Endothelial cell of umbilical vein (primary cell): ENCODE data around the gene FAT2. TPM values are rescaled to one million over a fixed set of nuclear protein-coding genes. Genes with fewer than 3 reads are reported as not detected.

Source experiments
- BruUV-seq: library from RNA; stranded (reverse); fragments of 400-500 nt; replicated peaks from 2 replicates; lab custom pipeline; 2021; lab: Mats Ljungman, UMichigan
- CTCF ChIA-PET: fragments of 300-600, 350-600 bp; sonication (Branson Sonifier 250); formaldehyde crosslinking; loops from one replicate; lab custom pipeline; 2021; ENCODE audit warnings: antibody characterized with exemption, inconsistent platforms; lab: Charles Lee
- POLR2A ChIA-PET: fragments of 300-600, 350-600 bp; sonication (Branson Sonifier 250); formaldehyde crosslinking; loops from one replicate; lab custom pipeline; 2021; ENCODE audit warnings: antibody characterized with exemption, inconsistent platforms; lab: Charles Lee
- DNase-seq: peaks from one replicate; pipeline ENCODE4 v3.0.0-alpha.2; 2011; ENCODE audit warnings: low read depth, low spot score
- FAIRE-seq: peaks from 2 replicates; lab custom pipeline; 2011; peaks lifted over from hg19 to GRCh38; lab: Jason Lieb, UNC
- H2AFZ ChIP-seq: 2 replicates; pipeline ENCODE4 v1.6.0; 2012; ENCODE audit warnings: low read depth, low read length, control low read depth, inconsistent platforms
- H3K27ac ChIP-seq: 2 replicates; pipeline ENCODE4 v1.5.1; 2011; ENCODE audit warnings: low read depth, mild to moderate bottlenecking, control low read depth, low read length, moderate library complexity; ENCODE audit not compliant: insufficient read depth
- H3K27me3 ChIP-seq, 2 experiments: 2 replicates each; pipeline versions ENCODE4 v1.6.0 to v1.6.1; 2011; ENCODE audit warnings: low read length in 2 of 2, mixed read lengths in 1 of 2; ENCODE audit not compliant: control insufficient read depth in 2 of 2, insufficient read depth in 2 of 2
- H3K36me3 ChIP-seq, 2 experiments: 2 replicates in 1 of 2; 3 replicates in 1 of 2; pipeline ENCODE4 v1.5.1; 2011; ENCODE audit warnings: low read length in 2 of 2, mild to moderate bottlenecking in 1 of 2, moderate library complexity in 1 of 2; ENCODE audit not compliant: control insufficient read depth in 2 of 2, insufficient read depth in 2 of 2; ENCODE audit errors: extremely low read depth in 1 of 2
- H3K4me1 ChIP-seq: 3 replicates; pipeline ENCODE4 v1.5.1; 2011; ENCODE audit warnings: mild to moderate bottlenecking, low read length; ENCODE audit not compliant: control insufficient read depth, insufficient read depth; ENCODE audit errors: extremely low read depth
- H3K4me2 ChIP-seq: 2 replicates; pipeline ENCODE4 v1.6.1; 2011; ENCODE audit warnings: low read length, control low read depth, mixed read lengths; ENCODE audit not compliant: insufficient read depth
- H3K4me3 ChIP-seq, 3 experiments: fragments of 200-600 bp in 1 of 3; sonication (generic), shearing (Covaris generic) in 1 of 3; replicated peaks in 1 of 3; 2 replicates each; pipeline ENCODE4 v1.5.1; 2011 to 2016; ENCODE audit warnings: control low read depth in 3 of 3, low read length in 3 of 3, mild to moderate bottlenecking in 2 of 3, inconsistent platforms in 1 of 3, low read depth in 1 of 3, moderate library complexity in 1 of 3; ENCODE audit not compliant: insufficient read depth in 1 of 3
- H3K79me2 ChIP-seq: 2 replicates; pipeline ENCODE4 v1.6.0; 2012; ENCODE audit warnings: low read length, inconsistent platforms; ENCODE audit not compliant: control insufficient read depth, insufficient read depth
- H3K9ac ChIP-seq: replicated peaks from 2 replicates; pipeline ENCODE3; 2011; ENCODE audit warnings: low read length, control low read depth; ENCODE audit not compliant: insufficient read depth; ENCODE audit errors: extremely low read depth
- H3K9me1 ChIP-seq: replicated peaks from 3 replicates; pipeline ENCODE4 v1.6.0; 2011; ENCODE audit warnings: mild to moderate bottlenecking, low read length; ENCODE audit not compliant: control insufficient read depth, insufficient read depth; ENCODE audit errors: extremely low read depth
- H3K9me3 ChIP-seq: replicated peaks from 2 replicates; pipeline ENCODE4 v1.5.1; 2012; ENCODE audit warnings: low read length, inconsistent platforms; ENCODE audit not compliant: control insufficient read depth, insufficient read depth
- H4K20me1 ChIP-seq: replicated peaks from 2 replicates; pipeline ENCODE3; 2011; ENCODE audit warnings: mild to moderate bottlenecking, low read length; ENCODE audit not compliant: control insufficient read depth, insufficient read depth; ENCODE audit errors: extremely low read depth
- EZH2 ChIP-seq: IDR thresholded peaks from 2 replicates; pipeline ENCODE4 v1.6.1; 2012; ENCODE audit warnings: borderline replicate concordance, low read depth, mild to moderate bottlenecking, moderate library complexity, low read length, inconsistent platforms; ENCODE audit not compliant: severe bottlenecking
- FOS ChIP-seq: IDR thresholded peaks from 2 replicates; pipeline ENCODE4 v1.6.1; 2011; ENCODE audit warnings: mild to moderate bottlenecking, low read length, moderate library complexity, borderline replicate concordance; ENCODE audit not compliant: insufficient read depth
- GATA2 ChIP-seq: IDR thresholded peaks from 2 replicates; pipeline ENCODE4 v1.7.0; 2011; ENCODE audit warnings: low read depth, mild to moderate bottlenecking, moderate library complexity, mixed read lengths, low read length; ENCODE audit not compliant: insufficient read length, insufficient read depth
- JUN ChIP-seq: IDR thresholded peaks from 2 replicates; pipeline ENCODE4 v1.6.1; 2011; ENCODE audit warnings: borderline replicate concordance, low read depth; ENCODE audit not compliant: insufficient read length, insufficient read depth
- MYC ChIP-seq: IDR thresholded peaks from one replicate; pipeline ENCODE4 v1.6.1; 2011; ENCODE audit warnings: mild to moderate bottlenecking, low read depth, low read length
- POLR2A ChIP-seq: IDR thresholded peaks from 2 replicates; pipeline ENCODE4 v1.6.1; 2012; ENCODE audit warnings: low read depth, mild to moderate bottlenecking, control low read depth, low read length
- POLR2AphosphoS5 ChIP-seq: IDR thresholded peaks from 2 replicates; pipeline ENCODE4 v1.6.1; 2012; ENCODE audit warnings: low read depth, mild to moderate bottlenecking, control low read depth, low read length, moderate library complexity; ENCODE audit not compliant: insufficient read depth
- dilution Hi-C: fragments of 300-500 bp; cut with MboI; formaldehyde crosslinking; loops from one replicate; pipeline ENCODE4 v1.15.0; 2019; ENCODE audit warnings: low sequenced_read_pairs; ENCODE audit not compliant: extremely low pct_ligation_motif_present
- intact Hi-C: fragments of 100-400 bp; cut with micrococcal nuclease; formaldehyde crosslinking; loops from one replicate; pipeline ENCODE4 v1.10.0; 2022
- polyA plus RNA-seq, 4 experiments: library from polyadenylated mRNA; depleted of rRNA in 3 of 4; stranded (reverse) in 3 of 4; unstranded in 1 of 4; fragments of >200 nt; gene quantifications; 2 replicates each; pipeline versions ENCODE4 v1.2.1 to v1.2.3, GENCODE V29; 2011 to 2012; ENCODE audit warnings: missing spikeins in 1 of 4
- total RNA-seq: library from RNA; stranded (reverse); gene quantifications from 2 replicates; pipeline ENCODE4 v1.2.3, GENCODE V29; 2021
- TF ChIP-seq, protein P1 (sequence below), 2 donors: IDR thresholded peaks; 1 replicate in 1 of 2; 2 replicates in 1 of 2; pipeline ENCODE4 v1.5.1; 2011; ENCODE audit warnings: low read length in 2 of 2, mild to moderate bottlenecking in 2 of 2, moderate library complexity in 2 of 2, control low read depth in 1 of 2, inconsistent platforms in 1 of 2, low read depth in 1 of 2; ENCODE audit not compliant: insufficient read depth in 1 of 2; ENCODE audit errors: extremely low read depth in 1 of 2
- TF ChIP-seq, protein P2 (sequence below): IDR thresholded peaks from 2 replicates; pipeline ENCODE4 v1.6.1; 2011; ENCODE audit not compliant: insufficient read depth, insufficient read length

The FAT2 gene
- total and polyA plus RNA-seq, 2 donors (not counting 3 experiments of a cell fraction or from before 2014, with no cell fraction given): not detected

DNA sequence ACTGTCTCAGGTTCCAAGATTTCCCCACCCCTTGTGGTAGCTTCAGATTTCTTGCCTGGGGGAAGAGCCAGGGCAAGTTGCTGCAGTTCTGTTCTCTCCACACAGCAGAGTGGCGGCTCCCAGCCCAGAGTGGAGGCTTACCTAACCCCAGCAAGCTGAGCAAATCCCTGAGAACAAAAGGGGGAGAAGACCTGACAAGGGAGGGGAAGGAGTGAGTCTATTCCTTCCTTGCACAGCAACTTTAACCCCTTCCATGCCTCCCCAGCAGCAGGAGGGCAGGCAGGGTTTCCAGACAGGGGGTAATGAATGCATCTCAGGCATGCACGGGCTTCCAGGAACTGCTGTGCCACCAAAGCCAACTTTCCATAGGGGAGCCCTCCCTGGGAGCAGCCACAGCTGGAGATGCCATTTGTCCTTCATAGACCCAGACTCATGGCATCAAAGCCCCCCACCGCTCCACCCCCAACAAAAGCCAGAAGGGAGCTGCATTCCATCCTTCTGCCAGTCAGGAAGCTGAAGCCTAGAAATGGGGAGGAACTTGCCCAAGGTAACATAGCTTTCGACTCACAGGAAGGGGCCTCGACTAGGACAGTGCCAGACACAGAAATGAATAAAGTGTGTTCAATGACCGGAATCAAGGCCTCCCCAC is 28.8 kb upstream of the FAT2 start:
- Histone ChIP-seq H3K4me1 (no peaks in the 10 kb centered on the region), H3K4me2 (no peak overlapping the region), H2AFZ (no peak overlapping the region), H3K36me3 (no peaks in the 10 kb centered on the region), H4K20me1 (no peaks in the 10 kb centered on the region), H3K9me1 (no peaks in the 10 kb centered on the region), H3K27me3 (peaks cover 2 to 3% of the 10 kb centered on the region in 2 experiments), H3K79me2 (no peaks in the 10 kb centered on the region), H3K27ac (no peak overlapping the region), H3K4me3 (no peak overlapping the region), H3K9me3 (no peaks in the 10 kb centered on the region), H3K9ac (no peak overlapping the region)
- DNase-seq (no peak), FAIRE-seq (no peak)
- TF ChIP-seq FOS: no peak
- no peak for TF ChIP-seq POLR2AphosphoS5
- TF ChIP-seq EZH2: no peak
- no peak for TF ChIP-seq JUN
- TF ChIP-seq, protein P1, sequence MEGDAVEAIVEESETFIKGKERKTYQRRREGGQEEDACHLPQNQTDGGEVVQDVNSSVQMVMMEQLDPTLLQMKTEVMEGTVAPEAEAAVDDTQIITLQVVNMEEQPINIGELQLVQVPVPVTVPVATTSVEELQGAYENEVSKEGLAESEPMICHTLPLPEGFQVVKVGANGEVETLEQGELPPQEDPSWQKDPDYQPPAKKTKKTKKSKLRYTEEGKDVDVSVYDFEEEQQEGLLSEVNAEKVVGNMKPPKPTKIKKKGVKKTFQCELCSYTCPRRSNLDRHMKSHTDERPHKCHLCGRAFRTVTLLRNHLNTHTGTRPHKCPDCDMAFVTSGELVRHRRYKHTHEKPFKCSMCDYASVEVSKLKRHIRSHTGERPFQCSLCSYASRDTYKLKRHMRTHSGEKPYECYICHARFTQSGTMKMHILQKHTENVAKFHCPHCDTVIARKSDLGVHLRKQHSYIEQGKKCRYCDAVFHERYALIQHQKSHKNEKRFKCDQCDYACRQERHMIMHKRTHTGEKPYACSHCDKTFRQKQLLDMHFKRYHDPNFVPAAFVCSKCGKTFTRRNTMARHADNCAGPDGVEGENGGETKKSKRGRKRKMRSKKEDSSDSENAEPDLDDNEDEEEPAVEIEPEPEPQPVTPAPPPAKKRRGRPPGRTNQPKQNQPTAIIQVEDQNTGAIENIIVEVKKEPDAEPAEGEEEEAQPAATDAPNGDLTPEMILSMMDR (IDR thresholded peaks at IDR 0.05; ENCODE audit: extremely low read depth in 1 of 2, insufficient read depth in 1 of 2, low read depth in 1 of 2, low read length in 2 of 2): no peak
- TF ChIP-seq POLR2A: no peak
- TF ChIP-seq MYC: no peak
- TF ChIP-seq, protein P2, sequence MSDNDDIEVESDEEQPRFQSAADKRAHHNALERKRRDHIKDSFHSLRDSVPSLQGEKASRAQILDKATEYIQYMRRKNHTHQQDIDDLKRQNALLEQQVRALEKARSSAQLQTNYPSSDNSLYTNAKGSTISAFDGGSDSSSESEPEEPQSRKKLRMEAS: no peak
- no peak for TF ChIP-seq GATA2
- BruUV-seq: no TSS peak
- CTCF ChIA-PET: interaction anchor here (0.7 to 1.1 kb wide), 2 partner anchors 121 to 304 kb away, joined by 3 to 4 read pairs; no protein-coding TSS in a partner anchor
- dilution Hi-C loops (no loop called here), intact Hi-C loops (no loop called here)
- POLR2A ChIA-PET: no interaction called here
